22Rv1 (cell line): ENCODE measurements around the gene PCDH7.

ENCODE experiments used
- H3K27ac ChIP-seq: fragments of 450-650 bp; 2 replicates; pipeline ENCODE4 v1.5.1; 2017
- ZFX ChIP-seq: fragments of 450-650 bp; IDR thresholded peaks from 2 replicates; pipeline ENCODE4 v1.6.1; 2017; ENCODE audit warnings: antibody characterized with exemption, borderline replicate concordance
- TF ChIP-seq, protein P1 (sequence below): fragments of 450-650 bp; IDR thresholded peaks from 2 replicates; pipeline ENCODE4 v1.5.1; 2017; ENCODE audit warnings: mild to moderate bottlenecking

Gene PCDH7

DNA sequence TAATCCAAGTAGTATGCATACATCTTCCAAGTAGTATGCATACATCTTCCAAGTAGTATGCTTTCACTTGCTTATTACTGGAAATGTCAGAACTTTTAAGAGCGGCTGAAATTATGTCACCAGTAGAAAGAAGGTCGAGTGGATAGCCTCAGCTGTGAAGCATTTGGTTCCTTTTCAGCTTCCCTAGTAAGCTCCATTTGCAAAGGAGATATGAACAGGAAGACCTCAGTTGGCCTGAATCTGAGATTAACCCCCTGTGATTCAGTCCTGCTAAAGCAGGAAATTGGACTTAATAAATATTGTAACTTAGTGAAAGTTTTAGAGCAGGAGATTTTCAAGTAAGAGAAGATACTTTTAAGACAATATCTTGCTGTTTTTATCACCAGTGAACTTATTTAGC, 48.1 kb downstream of the PCDH7 start:
- H3K27ac ChIP-seq, result no peak overlapping the region
- TF ChIP-seq, protein P1, sequence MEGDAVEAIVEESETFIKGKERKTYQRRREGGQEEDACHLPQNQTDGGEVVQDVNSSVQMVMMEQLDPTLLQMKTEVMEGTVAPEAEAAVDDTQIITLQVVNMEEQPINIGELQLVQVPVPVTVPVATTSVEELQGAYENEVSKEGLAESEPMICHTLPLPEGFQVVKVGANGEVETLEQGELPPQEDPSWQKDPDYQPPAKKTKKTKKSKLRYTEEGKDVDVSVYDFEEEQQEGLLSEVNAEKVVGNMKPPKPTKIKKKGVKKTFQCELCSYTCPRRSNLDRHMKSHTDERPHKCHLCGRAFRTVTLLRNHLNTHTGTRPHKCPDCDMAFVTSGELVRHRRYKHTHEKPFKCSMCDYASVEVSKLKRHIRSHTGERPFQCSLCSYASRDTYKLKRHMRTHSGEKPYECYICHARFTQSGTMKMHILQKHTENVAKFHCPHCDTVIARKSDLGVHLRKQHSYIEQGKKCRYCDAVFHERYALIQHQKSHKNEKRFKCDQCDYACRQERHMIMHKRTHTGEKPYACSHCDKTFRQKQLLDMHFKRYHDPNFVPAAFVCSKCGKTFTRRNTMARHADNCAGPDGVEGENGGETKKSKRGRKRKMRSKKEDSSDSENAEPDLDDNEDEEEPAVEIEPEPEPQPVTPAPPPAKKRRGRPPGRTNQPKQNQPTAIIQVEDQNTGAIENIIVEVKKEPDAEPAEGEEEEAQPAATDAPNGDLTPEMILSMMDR, result no peak
- TF ChIP-seq ZFX, result no peak

DNA sequence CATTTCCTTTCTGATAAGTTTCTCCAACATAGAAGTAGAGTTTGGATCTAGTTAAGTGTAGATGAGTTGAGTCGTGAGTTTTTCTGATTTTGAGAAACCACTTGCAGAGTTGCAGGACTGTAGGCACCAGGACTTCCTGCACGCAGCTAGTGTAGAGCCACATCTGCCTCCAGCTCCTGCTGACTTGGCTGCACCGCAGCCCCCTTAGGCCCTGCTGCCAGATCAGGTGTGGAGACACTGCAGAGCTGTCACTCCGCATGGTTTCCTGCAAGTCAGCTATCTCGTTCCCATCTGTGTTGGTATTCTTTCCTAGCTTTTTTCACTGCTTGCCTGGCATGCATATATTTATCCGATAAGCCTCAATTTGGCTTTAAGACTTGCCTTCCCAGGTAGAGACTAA, 48.9 kb downstream of the PCDH7 start:
- no peak for TF ChIP-seq ZFX
- TF ChIP-seq, protein P1, result no peak
- H3K27ac ChIP-seq, result no peak overlapping the region

DNA sequence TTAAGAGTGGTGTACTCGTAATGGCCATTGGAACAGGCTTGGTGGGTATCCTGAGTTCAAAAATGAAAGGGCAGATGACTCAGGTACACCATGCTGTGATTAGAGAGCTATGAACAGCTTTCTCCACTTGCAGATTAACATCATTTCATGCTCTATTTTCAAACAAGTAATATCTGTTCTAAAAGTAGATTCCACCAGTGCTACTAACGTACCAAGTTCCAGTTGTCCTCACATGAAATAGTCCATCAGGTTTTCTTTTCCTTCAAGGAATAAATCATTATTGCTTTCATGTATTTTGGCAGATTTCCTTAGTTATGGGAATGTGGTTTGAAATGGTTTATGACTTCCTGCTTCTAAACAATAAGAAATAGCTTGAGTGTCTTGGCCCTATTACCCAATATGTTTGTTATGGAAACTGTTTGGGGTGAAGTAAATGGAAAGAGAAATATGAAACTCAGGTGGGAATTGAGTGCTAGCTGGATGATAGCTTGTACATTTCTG, 49.9 kb downstream of the PCDH7 start:
- H3K27ac ChIP-seq, result no peak overlapping the region
- no peak for TF ChIP-seq ZFX
- TF ChIP-seq, protein P1, result no peak

DNA sequence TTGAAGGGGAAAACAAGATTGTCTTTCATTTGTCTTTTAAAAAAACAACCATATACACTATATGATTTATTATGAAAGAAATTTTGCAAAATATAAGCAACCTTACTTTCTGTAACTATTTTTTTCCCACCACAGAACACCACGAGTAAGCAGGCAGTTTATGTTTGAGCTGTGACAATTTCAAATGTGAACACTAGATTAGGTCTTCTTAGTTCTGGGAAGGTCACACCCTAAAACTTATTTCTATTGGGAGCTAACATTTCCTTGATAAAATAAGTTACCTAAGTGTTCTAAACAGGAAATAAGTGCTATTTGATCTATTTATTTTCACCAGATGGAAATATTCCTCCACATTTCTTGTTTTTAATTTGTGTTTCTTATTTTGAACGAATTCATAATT, 50.6 kb downstream of the PCDH7 start:
- no peak overlapping the region for H3K27ac ChIP-seq

DNA sequence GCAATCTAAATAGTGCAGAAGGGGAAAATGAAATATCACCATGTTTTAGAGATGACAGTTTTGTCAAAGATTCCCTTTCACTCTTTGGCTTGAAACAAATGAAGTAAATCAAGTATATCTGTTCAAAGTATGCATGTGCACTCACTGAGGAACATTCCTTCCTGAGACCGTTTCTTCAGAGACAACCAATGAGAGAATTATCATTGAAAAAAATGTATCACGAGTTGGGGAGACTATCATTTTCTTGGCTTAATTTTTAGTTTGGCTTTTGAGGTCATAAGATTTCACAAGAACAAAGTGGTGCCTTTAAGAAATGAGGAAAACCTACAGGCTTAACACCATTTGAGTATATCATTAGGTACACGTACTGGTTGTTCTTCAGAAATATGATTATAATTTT, 56.3 kb downstream of the PCDH7 start:
- no peak overlapping the region for H3K27ac ChIP-seq
- TF ChIP-seq, protein P1, result no peak

More for the DNA sequence above, 50.6 kb downstream of the PCDH7 start:
- TF ChIP-seq ZFX, result no peak
- TF ChIP-seq, protein P1, result no peak

DNA sequence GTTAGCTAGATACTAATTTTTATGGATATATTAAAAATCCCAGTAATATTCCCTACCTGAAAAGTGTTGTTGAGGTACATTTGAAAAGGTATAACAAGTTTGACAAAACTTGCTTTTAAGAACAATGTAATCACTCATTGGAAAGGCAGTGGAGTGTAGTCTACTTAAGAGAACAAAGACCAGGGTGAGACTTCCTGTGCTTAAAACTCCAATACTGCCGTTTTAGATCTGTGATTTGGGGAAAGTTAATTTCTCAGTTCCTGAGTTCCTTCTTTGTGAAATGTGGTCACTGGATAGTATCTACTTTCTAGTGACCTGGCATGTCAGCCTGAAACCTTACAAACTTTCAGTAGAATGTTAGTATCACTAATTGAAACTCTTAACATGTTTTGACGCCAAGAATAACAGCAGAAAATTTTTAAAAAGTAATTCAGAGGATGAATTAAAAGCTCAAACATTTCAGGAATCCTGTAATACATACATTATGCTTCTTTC, 56.8 kb downstream of the PCDH7 start:
- TF ChIP-seq, protein P1, result no peak
- no peak for TF ChIP-seq ZFX
- no peak overlapping the region for H3K27ac ChIP-seq
